Colonic mucosa (tissue), 4 donors: ENCODE results near the gene PRSS37. TPM values are rescaled to one million over a fixed set of nuclear protein-coding genes. Genes with fewer than 3 reads are reported as not detected.

Source experiments
- DNase-seq: peaks from one replicate; pipeline ENCODE4 v3.0.0-alpha.2; 2020
- H3K27ac ChIP-seq: fragments of 200-600 bp; one replicate; pipeline ENCODE4 v1.8.0; 2021
- H3K27me3 ChIP-seq: fragments of 200-600 bp; one replicate; pipeline ENCODE4 v1.8.0; 2021
- H3K36me3 ChIP-seq: fragments of 200-600 bp; one replicate; pipeline ENCODE4 v1.8.0; 2021
- H3K4me1 ChIP-seq: fragments of 200-600 bp; one replicate; pipeline ENCODE4 v1.8.0; 2021; ENCODE audit warnings: mild to moderate bottlenecking
- H3K4me3 ChIP-seq: fragments of 200-600 bp; one replicate; pipeline ENCODE4 v1.8.0; 2021
- H3K9ac ChIP-seq, 2 donors: one replicate each; pipeline ENCODE4 v1.7.0; 2013; ENCODE audit warnings: control low read depth in 2 of 2, low read depth in 2 of 2, low read length in 2 of 2
- H3K9me3 ChIP-seq: fragments of 200-600 bp; one replicate; pipeline ENCODE4 v1.8.0; 2021
- CTCF ChIP-seq: fragments of 200-600 bp; IDR thresholded peaks from one replicate; pipeline ENCODE4 v1.8.0; 2022; ENCODE audit warnings: antibody characterized with exemption, mild to moderate bottlenecking
- intact Hi-C: fragments of 100-400 bp; cut with DNase I; formaldehyde crosslinking; loops from one replicate; pipeline ENCODE4 v1.14.1; 2022
- total RNA-seq, 2 donors: library from RNA; stranded (reverse); fragmentation: NEBNext Ultra II Directional in 1 of 2; extraction: Animal tissue kit (Norgen Biotek cat#: 25700) in 1 of 2; gene quantifications; one replicate each; pipeline ENCODE4 v1.2.1, GENCODE V29; 2021
- donor health status: healthy.
- donor health status: DM: no; HTN: no; CAD: no.
- donor health status: DM: no; HTN: no; CAD: no.

The PRSS37 gene
- not detected for total RNA-seq

GRCh38 chr7:141841385-141841784 is at the start of gene PRSS37:
PRSS37 (minus strand) TSS chr7:141841485; CDS start chr7:141841049, 436 bp downstream.
- TF ChIP-seq CTCF: no peak
- Histone ChIP-seq H3K9me3 (no peaks in the 10 kb centered on the region), H3K36me3 (no peaks in the 10 kb centered on the region), H3K27me3 (no peaks in the 10 kb centered on the region), H3K27ac (no peak within 1 kb of the TSS), H3K4me3 (no peak within 1 kb of the TSS), H3K9ac (no peak within 1 kb of the TSS), H3K4me1 (no peaks in the 10 kb centered on the region)
- intact Hi-C loops: no loop called here
- DNase-seq: no peak

GRCh38 chr7:141889321-141889720 is 48.0 kb upstream of the PRSS37 start:
- intact Hi-C loops: no loop called here
- DNase-seq: no peak
- Histone ChIP-seq H3K9me3 (no peaks in the 10 kb centered on the region), H3K27ac (no peak overlapping the region), H3K36me3 (no peaks in the 10 kb centered on the region), H3K4me1 (no peaks in the 10 kb centered on the region), H3K4me3 (no peak overlapping the region), H3K9ac (no peak overlapping the region), H3K27me3 (no peaks in the 10 kb centered on the region)
- no peak for TF ChIP-seq CTCF

GRCh38 chr7:141884539-141885225 is 43.4 kb upstream of the PRSS37 start:
- Histone ChIP-seq H3K9me3 (no peaks in the 10 kb centered on the region), H3K4me1 (no peaks in the 10 kb centered on the region), H3K27ac (no peak overlapping the region), H3K27me3 (no peaks in the 10 kb centered on the region), H3K9ac (no peak overlapping the region), H3K4me3 (no peak overlapping the region), H3K36me3 (no peaks in the 10 kb centered on the region)
- TF ChIP-seq CTCF: no peak
- DNase-seq: no peak
- intact Hi-C loops: no loop called here

GRCh38 chr7:141880960-141881359 is 39.7 kb upstream of the PRSS37 start:
- no peaks in the 10 kb centered on the region for H3K36me3 ChIP-seq

GRCh38 chr7:141877365-141877764 is 36.1 kb upstream of the PRSS37 start:
- Histone ChIP-seq H3K27me3 (no peaks in the 10 kb centered on the region), H3K27ac (no peak overlapping the region), H3K36me3 (no peaks in the 10 kb centered on the region), H3K9ac (no peak overlapping the region), H3K4me1 (no peaks in the 10 kb centered on the region), H3K9me3 (no peaks in the 10 kb centered on the region), H3K4me3 (no peak overlapping the region)
- DNase-seq: no peak
- no peak for TF ChIP-seq CTCF
- intact Hi-C loops: no loop called here

More at GRCh38 chr7:141880960-141881359, 39.7 kb upstream of the PRSS37 start:
- intact Hi-C loops: no loop called here
- Histone ChIP-seq H3K27ac (no peak overlapping the region), H3K9ac (no peak overlapping the region), H3K27me3 (no peaks in the 10 kb centered on the region), H3K4me1 (no peaks in the 10 kb centered on the region), H3K4me3 (no peak overlapping the region), H3K9me3 (no peaks in the 10 kb centered on the region)
- TF ChIP-seq CTCF: no peak
- DNase-seq: no peak
